HG02678 (cell line): ENCODE data around the gene SUMO2.
"Not testable (repeated sequence)": the region's sequence is repeated elsewhere in the genome, so short reads cannot be mapped to it uniquely, and the experiment has no call there.

Experiments
- ATAC-seq: cut with Tn5 transposase; IDR thresholded peaks from one replicate; pipeline ENCODE4 v1.9.1; 2021; ENCODE audit warnings: mild to moderate bottlenecking, moderate library complexity; ENCODE audit not compliant: unreplicated experiment

Gene SUMO2

GRCh38 chr17:75182569-75183436 lies at the start of gene SUMO2:
SUMO2 (minus strand) TSS chr17:75182959; CDS start chr17:75182834, 125 bp downstream.
- ATAC-seq: peak; percentile 70

GRCh38 chr17:75231741-75232464 lies 49.1 kb upstream of the SUMO2 start:
- ATAC-seq: no peak

GRCh38 chr17:75231071-75231470 lies 48.3 kb upstream of the SUMO2 start:
- ATAC-seq: no peak

GRCh38 chr17:75228847-75229246 lies 46.1 kb upstream of the SUMO2 start:
- no peak for ATAC-seq

GRCh38 chr17:75228305-75228704 lies 45.5 kb upstream of the SUMO2 start:
- no peak for ATAC-seq

GRCh38 chr17:75227729-75228128 lies 45.0 kb upstream of the SUMO2 start:
- no peak for ATAC-seq

GRCh38 chr17:75225016-75225415 lies 42.3 kb upstream of the SUMO2 start:
- no peak for ATAC-seq

GRCh38 chr17:75219815-75220214 lies 37.1 kb upstream of the SUMO2 start:
- no peak for ATAC-seq

- ATAC-seq: no peak
These were observed 35.4 kb upstream of the SUMO2 start for GRCh38 chr17:75218131-75218530.

- no peak for ATAC-seq
These were observed 26.3 kb upstream of the SUMO2 start for GRCh38 chr17:75209061-75209460.

- ATAC-seq: no peak
These were observed 25.4 kb upstream of the SUMO2 start for GRCh38 chr17:75208161-75208560.

- no peak for ATAC-seq
These were observed 25.0 kb upstream of the SUMO2 start for GRCh38 chr17:75207760-75208159.

GRCh38 chr17:75207050-75207407 lies 24.3 kb upstream of the SUMO2 start:
- not testable (repeated sequence) for ATAC-seq

GRCh38 chr17:75205793-75206163 lies 23.0 kb upstream of the SUMO2 start:
- no peak for ATAC-seq

- peak; percentile 78 for ATAC-seq
These were observed 22.5 kb upstream of the SUMO2 start, which contains the start of gene NUP85 for GRCh38 chr17:75205037-75205792. NUP85 (plus strand) TSS chr17:75205679; CDS start chr17:75205762, 83 bp downstream.

- no peak for ATAC-seq
These were observed 17.3 kb upstream of the SUMO2 start for GRCh38 chr17:75199886-75200618.

GRCh38 chr17:75194879-75195278 lies 12.1 kb upstream of the SUMO2 start:
- no peak for ATAC-seq

GRCh38 chr17:75191584-75191983 lies 8.8 kb upstream of the SUMO2 start:
- no peak for ATAC-seq

GRCh38 chr17:75188614-75189013 lies 5.9 kb upstream of the SUMO2 start:
- ATAC-seq: no peak

- ATAC-seq: no peak
These were observed 1.5 kb upstream of the SUMO2 start for GRCh38 chr17:75183999-75184884.
